Muscle of leg (tissue), 11 donors: ENCODE measurements around the gene CLASP2. TPM values are rescaled to one million over a fixed set of nuclear protein-coding genes. Genes with fewer than 3 reads are reported as not detected.

Experiments used
- DNase-seq: peaks from one replicate; pipeline ENCODE4 v3.0.0; 2013
- H3K27ac ChIP-seq: one replicate; pipeline ENCODE4 v1.5.1; 2013; ENCODE audit warnings: mild to moderate bottlenecking, low read length, control low read depth
- H3K27me3 ChIP-seq: one replicate; pipeline ENCODE4 v1.6.1; 2013; ENCODE audit warnings: low read length; ENCODE audit not compliant: control insufficient read depth, insufficient read depth
- H3K36me3 ChIP-seq: one replicate; pipeline ENCODE4 v1.6.1; 2013; ENCODE audit warnings: low read length; ENCODE audit not compliant: control insufficient read depth, insufficient read depth
- H3K4me1 ChIP-seq: one replicate; pipeline ENCODE4 v1.6.1; 2013; ENCODE audit warnings: low read length; ENCODE audit not compliant: control insufficient read depth, insufficient read depth
- H3K4me3 ChIP-seq: one replicate; pipeline ENCODE4 v1.5.1; 2013; ENCODE audit warnings: low read length, control low read depth
- H3K9me3 ChIP-seq: replicated peaks from 2 replicates; pipeline ENCODE4 v1.6.1; 2013; ENCODE audit warnings: low read depth, low read length; ENCODE audit not compliant: control insufficient read depth
- WGBS: methylation state at CpG from one replicate; pipeline ENCODE4 v1.1.5; 2013; ENCODE audit warnings: missing lambda C conversion rate; ENCODE audit not compliant: insufficient coverage; 5-methylcytosine and 5-hydroxymethylcytosine counted together
- polyA plus RNA-seq, 8 donors: library from polyadenylated mRNA; unstranded; fragments of 120-200 nt; gene quantifications; one replicate each; pipeline versions ENCODE4 v1.2.1 to v1.2.3, GENCODE V29; 2013; ENCODE audit warnings: inconsistent platforms in 1 of 8, low replicate concordance in 1 of 8; ENCODE audit not compliant: insufficient read length in 8 of 8, insufficient read depth in 1 of 8
- total RNA-seq: library from RNA; stranded (reverse); fragments of 120-200 nt; gene quantifications from one replicate; pipeline ENCODE4 v1.2.4, GENCODE V29; 2013

Gene CLASP2
- total and polyA plus RNA-seq, 9 donors, result 33.5 to 68.7 (median 40.0) TPM

DNA sequence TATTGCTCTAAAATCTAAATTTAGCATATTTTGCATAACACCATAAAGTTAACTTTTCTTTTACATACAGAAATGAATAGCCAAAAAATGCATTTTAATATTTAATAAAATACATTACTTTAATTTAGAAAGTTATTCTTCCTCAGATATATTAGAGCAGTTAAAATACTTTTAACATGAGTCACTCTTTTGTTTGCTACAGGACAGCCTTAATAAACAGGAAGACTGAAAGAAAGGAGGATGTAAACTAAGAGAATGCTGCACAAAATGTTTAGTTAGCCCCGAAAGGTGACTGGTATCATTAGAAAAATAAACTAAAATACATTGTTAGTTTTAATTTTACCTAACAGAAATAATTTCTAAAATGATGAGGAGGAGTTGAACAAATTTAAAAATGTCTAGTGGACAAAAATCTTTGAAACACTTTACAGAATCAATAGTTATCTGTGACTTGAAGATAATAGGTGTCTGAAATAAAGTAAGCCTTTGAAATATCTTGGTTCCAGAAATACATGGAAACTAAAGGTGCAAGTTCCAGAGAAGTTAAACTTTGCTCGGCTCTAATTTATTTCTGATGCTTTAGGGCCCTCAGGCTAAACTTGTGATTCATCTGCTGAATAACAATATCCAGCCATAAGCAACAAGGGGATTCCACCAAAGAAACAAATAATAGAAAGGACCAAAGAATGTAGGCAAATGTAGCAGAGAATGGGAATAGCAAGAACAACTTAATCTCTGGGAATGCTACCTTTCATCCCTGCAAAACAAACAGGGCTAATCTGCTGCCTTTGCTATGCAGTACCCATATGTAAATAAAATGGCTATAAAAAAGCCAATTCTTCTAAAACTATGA, 139.5 kb downstream of the CLASP2 start:
- DNase-seq, result no peak
- no peaks in the 10 kb centered on the region for H3K9me3 ChIP-seq
- H3K27me3 ChIP-seq, result no peaks in the 10 kb centered on the region
- peaks cover 13% of the 10 kb centered on the region for H3K36me3 ChIP-seq
- H3K4me3 ChIP-seq, result no peak overlapping the region
- no CpG with 5 or more reads among the region's 2 CpGs for WGBS
- no peak overlapping the region for H3K27ac ChIP-seq
- H3K4me1 ChIP-seq, result no peaks in the 10 kb centered on the region

DNA sequence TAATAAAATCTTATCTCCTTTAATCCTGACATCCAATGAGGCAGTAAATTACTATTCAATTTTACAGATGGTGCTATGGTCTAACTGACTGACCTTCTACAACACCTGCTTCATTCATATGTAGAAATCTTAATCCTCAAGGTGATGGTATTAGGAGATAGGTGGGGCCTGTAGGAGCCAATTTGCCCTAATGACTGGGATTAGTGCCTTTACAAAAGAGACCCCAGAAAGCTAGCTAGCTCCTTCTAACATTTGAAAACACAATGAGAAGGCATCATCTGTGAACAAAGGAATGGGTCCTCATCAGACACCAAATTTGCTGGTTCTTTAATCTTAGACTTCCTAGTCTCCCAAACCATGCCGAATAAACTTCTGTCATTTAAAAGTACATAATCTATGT, 140.5 kb downstream of the CLASP2 start:
- no peaks in the 10 kb centered on the region for H3K9me3 ChIP-seq
- no peaks in the 10 kb centered on the region for H3K27me3 ChIP-seq
- no CpG with 5 or more reads among the region's 1 CpG for WGBS
- peaks cover 16% of the 10 kb centered on the region for H3K36me3 ChIP-seq
- no peak for DNase-seq
- no peaks in the 10 kb centered on the region for H3K4me1 ChIP-seq
- no peak overlapping the region for H3K27ac ChIP-seq
- no peak overlapping the region for H3K4me3 ChIP-seq

DNA sequence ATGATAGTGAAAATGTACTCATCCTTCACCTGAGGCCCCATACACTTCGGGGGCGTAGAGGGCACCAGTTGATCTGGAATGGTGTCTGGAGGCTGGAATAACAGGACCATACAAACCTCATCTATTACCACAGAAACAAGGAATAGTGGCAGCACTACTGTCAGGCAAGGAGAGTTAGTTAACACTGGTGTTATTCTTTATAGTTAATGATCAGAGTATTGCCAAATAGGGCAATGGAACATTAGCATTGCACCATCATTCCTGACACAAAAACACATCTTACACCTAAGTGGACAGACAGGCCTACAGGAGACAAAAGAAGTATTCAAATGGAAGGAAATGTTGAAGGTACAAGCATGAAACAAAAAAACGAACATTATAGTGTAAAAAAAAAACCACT, 140.9 kb downstream of the CLASP2 start:
- peaks cover 16% of the 10 kb centered on the region for H3K36me3 ChIP-seq

DNA sequence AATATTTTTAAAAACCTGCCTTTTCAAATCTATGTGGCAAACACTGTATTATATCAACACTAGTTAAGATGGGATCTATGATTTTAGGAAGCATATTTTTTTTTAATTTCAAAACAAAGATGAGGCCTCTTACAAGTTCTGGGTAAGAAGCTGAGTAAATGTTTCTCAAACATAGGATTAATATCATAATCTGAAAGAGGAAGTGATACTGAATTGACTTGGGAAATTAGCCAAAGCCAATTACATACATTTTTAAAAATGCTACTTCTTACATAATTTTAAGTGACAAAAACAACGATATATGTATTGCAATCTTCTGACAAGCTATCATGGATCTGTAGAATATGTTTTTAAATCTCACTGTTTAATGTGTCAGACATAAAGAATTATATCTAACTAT, 142.7 kb downstream of the CLASP2 start:
- no peak overlapping the region for H3K27ac ChIP-seq
- no peak for DNase-seq
- no peak overlapping the region for H3K4me3 ChIP-seq
- H3K4me1 ChIP-seq, result no peaks in the 10 kb centered on the region
- peaks cover 13% of the 10 kb centered on the region for H3K36me3 ChIP-seq
- H3K27me3 ChIP-seq, result no peaks in the 10 kb centered on the region
- no peaks in the 10 kb centered on the region for H3K9me3 ChIP-seq
- WGBS, result no CpG with 5 or more reads among the region's 1 CpG

More for the DNA sequence above, 140.9 kb downstream of the CLASP2 start:
- Histone ChIP-seq H3K9me3 (no peaks in the 10 kb centered on the region), H3K4me1 (no peaks in the 10 kb centered on the region), H3K27ac (no peak overlapping the region), H3K4me3 (no peak overlapping the region), H3K27me3 (no peaks in the 10 kb centered on the region)
- no CpG with 5 or more reads among the region's 3 CpGs for WGBS
- DNase-seq, result no peak

DNA sequence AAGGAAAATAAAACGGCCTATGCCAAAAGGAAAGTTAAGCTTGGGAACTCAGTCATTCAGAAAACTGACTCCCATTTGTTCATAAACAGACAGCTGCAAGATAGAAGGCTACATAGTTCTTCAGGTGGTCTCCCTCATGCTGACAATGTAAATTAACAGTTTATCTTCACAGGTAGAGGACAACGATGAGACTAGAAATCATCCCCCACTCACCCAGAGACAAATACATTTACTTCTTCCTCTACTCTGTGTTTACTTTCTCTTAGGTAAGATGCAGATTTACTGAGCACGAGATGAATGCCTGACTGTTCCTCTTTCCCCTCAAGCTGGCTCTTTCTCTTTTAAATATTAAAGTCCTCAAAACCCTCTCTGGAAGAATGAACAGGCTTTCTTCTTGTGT, 160.2 kb downstream of the CLASP2 start:
- Histone ChIP-seq H3K36me3 (peaks cover 15% of the 10 kb centered on the region), H3K27me3 (no peaks in the 10 kb centered on the region), H3K4me1 (no peaks in the 10 kb centered on the region), H3K4me3 (no peak overlapping the region), H3K9me3 (no peaks in the 10 kb centered on the region), H3K27ac (no peak overlapping the region)
- DNase-seq, result no peak
- WGBS, result 43% methylated on average over 1 of the region's 3 CpGs

DNA sequence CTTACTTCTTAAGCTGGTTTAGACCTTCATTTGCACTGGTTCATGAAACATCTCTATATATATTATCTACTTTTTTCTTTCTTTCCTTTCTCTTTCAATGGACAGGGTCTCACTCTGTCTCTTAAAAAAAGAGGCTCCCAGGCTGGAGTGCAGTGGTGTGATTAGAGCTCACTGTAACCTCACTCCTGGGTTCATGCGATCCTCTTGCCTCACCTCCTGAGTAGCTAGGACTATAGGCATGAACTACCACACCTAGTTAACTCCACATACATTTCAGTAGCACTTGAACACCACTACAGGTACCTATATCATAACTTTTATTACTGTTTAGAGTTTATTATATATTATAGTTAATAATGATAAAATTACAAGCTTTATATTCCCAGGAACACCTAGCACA, 160.8 kb downstream of the CLASP2 start:
- H3K4me3 ChIP-seq, result no peak overlapping the region
- no peak for DNase-seq
- H3K36me3 ChIP-seq, result peaks cover 15% of the 10 kb centered on the region
- no peaks in the 10 kb centered on the region for H3K9me3 ChIP-seq
- no peaks in the 10 kb centered on the region for H3K4me1 ChIP-seq
- WGBS, result no CpG with 5 or more reads among the region's 1 CpG
- no peaks in the 10 kb centered on the region for H3K27me3 ChIP-seq
- H3K27ac ChIP-seq, result no peak overlapping the region

DNA sequence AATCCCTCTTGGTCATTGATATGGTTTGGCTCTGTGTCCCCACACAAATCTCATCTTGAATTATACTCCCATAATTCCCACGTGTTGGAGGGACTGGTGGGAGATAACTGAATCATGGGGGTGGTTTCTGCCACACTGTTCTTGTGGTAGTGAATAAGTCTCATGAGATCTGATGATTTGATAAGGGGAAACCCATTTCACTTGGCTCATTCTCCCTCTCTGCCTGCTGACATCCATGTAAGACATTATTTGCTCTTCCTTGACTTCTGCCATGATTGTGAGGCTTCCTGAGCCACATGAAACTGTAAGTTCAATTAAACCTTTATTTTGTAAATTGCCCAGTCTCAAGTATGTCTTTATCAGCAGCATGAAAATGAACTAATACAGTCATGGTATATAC, 171.0 kb downstream of the CLASP2 start:
- peaks cover 14% of the 10 kb centered on the region for H3K36me3 ChIP-seq
- no peaks in the 10 kb centered on the region for H3K27me3 ChIP-seq
- WGBS, result no CpG with 5 or more reads among the region's 1 CpG
- no peaks in the 10 kb centered on the region for H3K4me1 ChIP-seq
- H3K27ac ChIP-seq, result no peak overlapping the region
- no peak overlapping the region for H3K4me3 ChIP-seq
- no peaks in the 10 kb centered on the region for H3K9me3 ChIP-seq
- DNase-seq, result no peak

DNA sequence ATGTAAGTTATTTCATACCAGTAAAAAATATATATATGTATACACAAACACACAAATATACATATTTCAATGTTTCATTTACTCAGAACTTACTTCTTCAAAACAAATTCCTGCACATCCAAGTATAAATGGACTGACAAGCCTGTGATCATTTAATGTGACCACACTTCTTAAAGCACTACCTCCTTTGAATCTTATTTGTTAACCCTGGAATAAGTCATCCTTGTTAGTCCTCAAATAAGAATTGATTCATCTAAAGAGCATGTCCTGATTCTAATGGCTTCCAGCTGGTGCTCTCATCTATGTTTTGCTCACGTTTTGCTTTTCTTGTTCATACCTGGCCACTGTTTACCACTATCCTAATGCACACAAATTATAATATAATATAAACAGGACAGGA, 173.9 kb downstream of the CLASP2 start:
- peaks cover 4% of the 10 kb centered on the region for H3K36me3 ChIP-seq
- H3K4me3 ChIP-seq, result no peak overlapping the region
- H3K27me3 ChIP-seq, result no peaks in the 10 kb centered on the region
- no CpG with 5 or more reads among the region's 1 CpG for WGBS
- no peaks in the 10 kb centered on the region for H3K9me3 ChIP-seq
- DNase-seq, result no peak
- H3K4me1 ChIP-seq, result no peaks in the 10 kb centered on the region
- no peak overlapping the region for H3K27ac ChIP-seq

DNA sequence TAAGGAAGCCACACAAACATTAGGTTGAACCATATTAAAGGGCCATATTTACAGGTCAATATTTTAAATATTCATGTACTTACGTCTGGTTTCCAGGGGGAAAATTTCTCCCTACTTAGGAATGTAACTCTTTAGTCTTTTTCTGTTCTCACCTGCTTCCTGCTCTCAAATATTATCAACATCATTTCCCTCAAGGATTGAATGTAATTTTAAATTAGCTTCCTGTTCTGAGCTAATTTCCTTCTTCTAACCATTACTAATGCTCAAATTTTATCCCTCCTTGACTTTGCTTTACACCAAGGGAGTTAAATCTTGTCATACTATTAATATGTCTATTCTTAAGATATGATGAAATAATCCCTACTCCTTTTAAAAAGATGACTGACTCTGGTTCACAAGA, 174.5 kb downstream of the CLASP2 start:
- no peaks in the 10 kb centered on the region for H3K4me1 ChIP-seq
- no peak overlapping the region for H3K27ac ChIP-seq
- H3K36me3 ChIP-seq, result peaks cover 4% of the 10 kb centered on the region
- H3K9me3 ChIP-seq, result no peaks in the 10 kb centered on the region
- no CpG with 5 or more reads among the region's 1 CpG for WGBS
- no peaks in the 10 kb centered on the region for H3K27me3 ChIP-seq
- H3K4me3 ChIP-seq, result no peak overlapping the region
- DNase-seq, result no peak

DNA sequence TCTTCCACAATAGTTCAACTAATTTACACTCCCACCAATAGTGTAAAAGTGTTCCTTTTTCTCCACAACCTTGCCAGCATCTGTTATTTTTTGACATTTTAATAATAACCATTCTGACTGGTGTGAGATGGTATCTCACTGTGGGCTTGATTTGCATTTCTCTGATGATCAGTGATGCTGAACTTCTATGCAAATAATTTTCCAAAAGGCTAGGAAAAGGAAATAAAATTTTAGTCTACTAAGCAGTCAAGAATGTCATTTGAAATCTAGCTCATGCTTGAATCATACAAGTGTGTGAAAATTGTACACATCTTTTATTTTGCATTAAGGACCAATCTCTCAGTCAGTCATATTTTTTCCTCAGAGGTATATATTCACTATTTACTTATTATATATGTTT, 176.1 kb downstream of the CLASP2 start:
- Histone ChIP-seq H3K27me3 (no peaks in the 10 kb centered on the region), H3K27ac (no peak overlapping the region), H3K4me1 (no peaks in the 10 kb centered on the region), H3K4me3 (no peak overlapping the region), H3K9me3 (no peaks in the 10 kb centered on the region), H3K36me3 (peaks cover 7% of the 10 kb centered on the region)
- DNase-seq, result no peak
